Activated CD8-positive, alpha-beta T cell treated with anti-CD3 and anti-CD28 coated beads for 36 hours (primary cell): ENCODE results near the gene PMS1. TPM values are rescaled to one million over a fixed set of nuclear protein-coding genes. Genes with fewer than 3 reads are reported as not detected.

Experiments
- ATAC-seq: fragments of 200-7000 bp; cut with Tn5 transposase; one replicate; pipeline ENCODE4 v1.10.0; 2021; ENCODE audit warnings: mild to moderate bottlenecking, moderate library complexity
- CTCF ChIA-PET: fragments of 350-600 bp; sonication (Branson Sonifier 250); formaldehyde crosslinking; loops from one replicate; lab custom pipeline; 2021; ENCODE audit warnings: antibody characterized with exemption; lab: Charles Lee
- POLR2A ChIA-PET: fragments of 350-600 bp; sonication (Branson Sonifier 250); formaldehyde crosslinking; loops from one replicate; lab custom pipeline; 2021; ENCODE audit warnings: antibody characterized with exemption; lab: Charles Lee
- DNase-seq: peaks from one replicate; pipeline ENCODE4 v3.0.0-alpha.2; 2020
- H3K27ac Mint-ChIP-seq: one replicate; pipeline ENCODE4 v1.8.0; 2021; ENCODE audit warnings: mild to moderate bottlenecking, mixed read lengths
- H3K27me3 Mint-ChIP-seq: one replicate; pipeline ENCODE4 v1.8.0; 2021; ENCODE audit warnings: mixed read lengths
- H3K36me3 Mint-ChIP-seq: one replicate; pipeline ENCODE4 v1.8.0; 2021; ENCODE audit warnings: low read depth, mixed read lengths
- H3K4me1 Mint-ChIP-seq: one replicate; pipeline ENCODE4 v1.8.0; 2021; ENCODE audit warnings: low read depth, mixed read lengths
- H3K4me3 Mint-ChIP-seq: one replicate; pipeline ENCODE4 v1.8.0; 2021; ENCODE audit warnings: mild to moderate bottlenecking, moderate library complexity, mixed read lengths
- H3K9me3 Mint-ChIP-seq: one replicate; pipeline ENCODE4 v1.8.0; 2021; ENCODE audit warnings: mixed read lengths
- CTCF ChIP-seq: fragments of 200-600 bp; IDR thresholded peaks from one replicate; pipeline ENCODE4 v1.8.0; 2022; ENCODE audit warnings: antibody characterized with exemption, mild to moderate bottlenecking
- intact Hi-C: fragments of 100-400 bp; cut with micrococcal nuclease; formaldehyde crosslinking; loops from one replicate; pipeline ENCODE4 v1.10.0; 2022
- total RNA-seq, 2 experiments: library from RNA; stranded (reverse); gene quantifications; one replicate each; pipeline ENCODE4 v1.2.3, GENCODE V29; 2021

The PMS1 gene
- total RNA-seq, 2 experiments from 2014 or later: 44.3 to 58.5 TPM

DNA sequence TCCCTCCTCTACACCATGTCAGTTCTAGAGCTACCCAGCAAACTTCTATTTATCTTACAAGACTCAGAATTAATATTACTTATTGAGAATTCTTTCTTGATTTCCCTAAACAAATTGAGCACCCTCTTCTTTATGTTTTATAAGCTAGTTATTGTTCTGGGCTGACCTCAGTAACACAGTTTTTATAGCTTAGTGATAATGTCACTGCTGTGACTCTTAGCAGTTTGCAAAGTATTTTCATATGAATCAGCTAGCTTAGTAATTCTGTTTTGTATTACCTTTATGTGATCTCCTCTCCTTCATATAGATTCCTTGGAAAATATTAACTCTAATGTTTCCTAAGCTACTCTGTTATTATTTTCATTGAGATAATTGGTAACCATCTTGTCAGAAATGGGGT lies 114.9 kb downstream of the PMS1 start:
- H3K4me3 Mint-ChIP-seq: no peak overlapping the region
- DNase-seq: no peak
- intact Hi-C loops: no loop called here

DNA sequence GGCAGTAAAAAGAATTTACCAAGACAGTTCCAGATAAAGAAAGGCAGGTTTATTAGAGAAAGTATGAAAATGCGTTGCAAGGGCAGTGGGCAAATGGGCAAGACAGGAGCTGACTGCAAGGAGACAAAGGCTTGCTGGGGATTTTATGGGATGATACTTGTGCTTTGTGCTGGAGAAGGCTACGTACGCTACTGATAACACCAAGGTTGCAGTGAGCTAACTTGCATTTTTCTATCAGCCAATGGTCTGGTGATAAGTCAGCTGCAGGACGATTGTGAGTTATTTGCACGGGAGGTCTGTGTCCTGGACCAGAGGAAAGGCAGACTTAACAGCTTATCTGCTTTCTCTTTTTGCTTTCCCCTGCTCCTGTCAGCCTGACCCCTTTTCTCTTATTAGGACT lies 116.5 kb downstream of the PMS1 start:
- no peaks in the 10 kb centered on the region for H3K9me3 Mint-ChIP-seq
- no peaks in the 10 kb centered on the region for H3K36me3 Mint-ChIP-seq
- TF ChIP-seq CTCF: no peak
- H3K27ac Mint-ChIP-seq: no peak overlapping the region
- no peaks in the 10 kb centered on the region for H3K4me1 Mint-ChIP-seq
- no peak overlapping the region for H3K4me3 Mint-ChIP-seq
- ChIA-PET POLR2A (no interaction called here), CTCF (no interaction called here)
- intact Hi-C loops: no loop called here
- ATAC-seq (no peak), DNase-seq (no peak)
- H3K27me3 Mint-ChIP-seq: peaks cover 8% of the 10 kb centered on the region

More for the DNA sequence above, 114.9 kb downstream of the PMS1 start:
- ChIA-PET POLR2A (no interaction called here), CTCF (interaction anchor here (0.7 kb wide), 1 partner anchor 12 kb away, joined by 3 read pairs; no protein-coding TSS in a partner anchor)
- Mint-ChIP-seq H3K27me3 (peaks cover 8% of the 10 kb centered on the region), H3K9me3 (no peaks in the 10 kb centered on the region), H3K36me3 (no peaks in the 10 kb centered on the region), H3K4me1 (no peaks in the 10 kb centered on the region), H3K27ac (no peak overlapping the region)
- no peak for TF ChIP-seq CTCF
- no peak for ATAC-seq

GRCh38 chr2:189901664-189902063 lies 117.4 kb downstream of the PMS1 start:
- Mint-ChIP-seq H3K4me3 (no peak overlapping the region), H3K9me3 (no peaks in the 10 kb centered on the region), H3K27me3 (peaks cover 8% of the 10 kb centered on the region), H3K36me3 (no peaks in the 10 kb centered on the region), H3K4me1 (no peaks in the 10 kb centered on the region), H3K27ac (no peak overlapping the region)
- intact Hi-C loops: no loop called here
- ChIA-PET POLR2A (no interaction called here), CTCF (no interaction called here)
- DNase-seq: no peak
- no peak for TF ChIP-seq CTCF
- ATAC-seq: no peak

- H3K4me3 Mint-ChIP-seq: no peak overlapping the region
- DNase-seq (no peak), ATAC-seq (no peak)
- H3K4me1 Mint-ChIP-seq: no peaks in the 10 kb centered on the region
- no peaks in the 10 kb centered on the region for H3K9me3 Mint-ChIP-seq
- ChIA-PET POLR2A (no interaction called here), CTCF (no interaction called here)
- no peak overlapping the region for H3K27ac Mint-ChIP-seq
- intact Hi-C loops: no loop called here
- H3K27me3 Mint-ChIP-seq: peaks cover 9% of the 10 kb centered on the region
- H3K36me3 Mint-ChIP-seq: no peaks in the 10 kb centered on the region
- TF ChIP-seq CTCF: no peak
Observed at GRCh38 chr2:189913821-189914220, 129.6 kb downstream of the PMS1 start.

GRCh38 chr2:189916651-189917050 lies 132.4 kb downstream of the PMS1 start:
- ATAC-seq: no peak
- no peak for TF ChIP-seq CTCF
- CTCF ChIA-PET: no interaction called here
- no peaks in the 10 kb centered on the region for H3K36me3 Mint-ChIP-seq
- H3K27me3 Mint-ChIP-seq: peaks cover 20% of the 10 kb centered on the region
- no peaks in the 10 kb centered on the region for H3K9me3 Mint-ChIP-seq
- intact Hi-C loops: no loop called here
- H3K4me1 Mint-ChIP-seq: no peaks in the 10 kb centered on the region
- POLR2A ChIA-PET: no interaction called here
- H3K4me3 Mint-ChIP-seq: no peak overlapping the region
- DNase-seq: no peak
- H3K27ac Mint-ChIP-seq: no peak overlapping the region

Other genes with a start within 250 kb of the PMS1 start
- 1 to 10 TPM; 1.2 to 1.5 TPM for gene SLC40A1, start 203.7 kb upstream of the PMS1 start, total RNA-seq
- gene ASNSD1, start 123.0 kb upstream of the PMS1 start, total RNA-seq: 10 to 100 TPM; 41.0 to 43.2 TPM
- gene ANKAR, start 109.8 kb upstream of the PMS1 start, total RNA-seq: 1 to 10 TPM; 3.5 to 3.6 TPM
- gene OSGEPL1, start 21.7 kb upstream of the PMS1 start, total RNA-seq: 10 to 100 TPM; 14.7 to 16.2 TPM
- gene ORMDL1, start 111 bp upstream of the PMS1 start, total RNA-seq: 10 to 100 TPM; 48.2 to 53.7 TPM